ENCODE measurements around the gene SIX3.

The SIX3 gene

DNA sequence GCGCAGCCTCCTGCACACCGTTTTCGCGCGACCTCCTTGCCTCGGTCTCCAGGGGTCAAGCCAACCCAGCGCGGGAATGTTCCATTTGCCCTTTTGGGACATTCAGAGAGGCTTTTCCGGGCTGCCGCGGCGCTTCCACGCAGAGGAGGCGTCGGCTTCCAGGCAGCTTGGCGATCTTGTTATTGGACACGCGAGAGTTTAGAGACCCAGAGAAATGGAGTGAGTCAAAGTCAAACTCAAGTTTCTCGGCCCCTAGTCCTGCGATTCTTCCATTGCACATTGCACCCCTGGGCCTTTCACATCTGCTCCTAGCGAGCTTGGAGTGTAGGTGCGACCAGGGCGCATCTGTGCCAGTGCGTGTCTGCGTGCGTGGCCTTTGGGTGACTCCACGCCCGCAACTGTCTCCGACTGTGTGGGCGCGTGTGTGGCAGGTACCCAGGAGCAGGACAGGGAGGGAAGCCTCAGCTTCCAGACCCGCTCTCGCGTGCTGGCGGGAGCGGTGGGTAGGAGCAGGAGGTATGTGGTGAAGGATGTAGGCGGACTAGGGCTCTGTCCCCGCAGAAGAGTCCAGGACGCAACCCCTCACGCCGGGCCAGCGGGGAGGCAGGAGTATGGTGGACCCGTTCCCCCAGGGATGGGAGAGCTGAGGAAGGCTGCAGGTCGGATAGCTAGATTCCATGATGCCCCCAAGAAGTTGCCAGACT, 13.5 kb downstream of the SIX3 start:
- FAIRE-seq (no peak), DNase-seq (ENCODE audit: insufficient read length, low spot score) (no peak)

DNA sequence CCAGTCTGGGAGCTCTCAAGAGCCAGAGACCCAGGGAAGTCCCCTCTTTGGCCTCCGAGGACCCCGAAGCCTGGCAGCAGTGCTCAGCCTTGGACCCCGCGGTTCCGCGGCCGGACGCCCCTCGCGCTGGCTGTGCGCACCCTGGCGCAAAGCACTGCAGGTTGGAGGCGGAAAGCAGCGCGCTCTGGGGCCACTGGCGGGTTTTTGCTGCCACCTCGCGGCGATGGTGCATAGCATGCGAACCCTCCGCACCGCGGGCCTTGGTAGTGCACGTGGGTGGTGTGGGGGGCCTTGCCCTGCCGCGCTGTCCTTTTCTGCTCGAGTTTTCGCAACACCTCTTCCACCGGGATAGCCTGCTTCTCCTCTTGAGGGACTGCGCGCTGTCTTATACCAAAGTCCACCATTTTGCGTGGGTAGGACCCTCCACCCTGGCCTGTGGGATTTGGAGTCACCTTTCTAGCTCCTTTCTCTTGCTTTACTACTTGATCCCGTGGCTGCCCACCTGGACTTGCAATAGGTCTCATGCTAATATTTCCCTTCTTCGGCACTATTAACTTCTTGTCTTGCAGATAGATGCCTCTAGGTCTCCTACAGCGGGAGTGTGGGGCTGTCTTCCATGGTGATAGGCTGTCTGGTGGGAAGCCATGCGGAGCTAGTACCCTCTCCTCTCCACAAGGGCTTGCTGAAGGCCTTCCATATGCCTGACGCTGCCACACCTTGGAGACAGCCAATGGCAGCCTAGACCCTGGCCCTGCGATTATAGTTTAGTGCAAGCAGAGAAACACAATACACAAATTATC, 14.3 kb downstream of the SIX3 start:
- peak; percentile 66 for FAIRE-seq
- peak; percentile 82 for DNase-seq (ENCODE audit: insufficient read length, low spot score)

DNA sequence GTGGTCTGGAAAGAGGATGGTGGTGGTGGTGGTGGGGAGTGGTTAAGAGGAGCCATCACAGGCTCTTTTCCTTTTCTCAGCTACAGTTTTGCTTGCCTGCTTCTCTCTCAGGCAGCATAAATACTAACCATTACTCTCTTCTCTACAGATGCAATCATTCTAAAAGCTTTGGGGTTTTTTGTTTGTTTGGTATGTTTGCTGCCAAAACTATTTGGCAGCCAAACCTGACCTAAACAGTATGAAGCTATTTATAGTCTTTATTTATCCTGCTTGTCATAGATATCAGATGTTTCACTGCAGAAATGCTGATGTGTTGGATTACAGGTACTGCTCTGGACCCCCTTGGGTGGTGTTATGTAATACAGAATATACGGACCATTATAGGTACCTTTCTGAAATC, 15.3 kb downstream of the SIX3 start:
- FAIRE-seq (no peak), DNase-seq (ENCODE audit: insufficient read length, low spot score) (no peak)

DNA sequence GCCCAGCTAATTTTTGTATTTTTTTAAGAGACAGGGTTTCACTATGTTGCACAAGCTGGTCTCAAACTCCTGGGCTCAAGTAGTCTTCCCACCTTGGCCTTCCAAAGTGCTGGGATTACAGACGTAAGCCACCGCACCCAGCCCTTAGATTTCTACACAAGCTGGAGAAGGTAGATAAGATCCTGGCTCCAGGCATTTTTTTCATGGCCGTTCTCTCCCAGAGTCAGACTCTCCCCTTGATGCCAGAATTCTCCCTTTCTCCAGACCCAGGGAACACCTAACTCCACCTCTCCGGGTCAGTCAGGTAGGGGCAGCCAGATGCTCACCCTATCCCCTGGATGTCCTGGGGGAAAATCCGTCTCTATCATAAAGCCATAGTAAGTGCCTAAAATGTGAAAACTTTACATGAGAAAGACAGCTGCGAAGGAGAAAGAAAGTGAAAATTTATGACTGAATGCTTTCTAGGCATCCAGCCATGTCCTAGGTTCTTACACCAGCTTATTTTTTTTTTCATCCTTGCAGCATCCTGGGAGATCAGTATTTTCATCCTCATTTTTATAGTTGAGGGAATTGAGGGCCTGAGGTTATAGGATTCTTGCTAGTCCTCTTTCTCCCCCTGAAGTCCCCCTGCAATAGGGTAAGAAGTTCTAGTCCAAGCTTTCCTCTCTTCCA, 16.3 kb downstream of the SIX3 start:
- DNase-seq (ENCODE audit: insufficient read length, low spot score) (no peak), FAIRE-seq (no peak)

DNA sequence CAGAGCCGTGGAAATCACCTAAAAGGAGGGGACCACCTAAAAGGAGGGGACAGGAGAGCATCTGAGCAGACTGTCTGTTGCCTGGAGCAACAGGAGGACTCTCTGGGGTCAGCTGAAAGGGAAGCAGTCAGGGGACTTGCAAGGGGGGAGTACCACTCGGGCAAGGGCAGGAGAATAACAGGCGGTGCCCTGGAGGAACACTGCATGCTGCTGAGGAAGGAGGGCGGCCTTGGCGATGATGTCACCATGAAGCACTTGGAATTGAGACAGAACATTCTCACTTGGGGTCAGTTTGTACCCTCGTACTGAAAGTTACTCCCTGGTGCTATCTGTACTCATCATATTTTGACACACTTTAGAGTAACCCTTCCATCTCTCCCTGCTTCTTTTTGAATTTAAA, 18.4 kb downstream of the SIX3 start:
- no peak for FAIRE-seq
- no peak for DNase-seq (ENCODE audit: insufficient read length, low spot score)

DNA sequence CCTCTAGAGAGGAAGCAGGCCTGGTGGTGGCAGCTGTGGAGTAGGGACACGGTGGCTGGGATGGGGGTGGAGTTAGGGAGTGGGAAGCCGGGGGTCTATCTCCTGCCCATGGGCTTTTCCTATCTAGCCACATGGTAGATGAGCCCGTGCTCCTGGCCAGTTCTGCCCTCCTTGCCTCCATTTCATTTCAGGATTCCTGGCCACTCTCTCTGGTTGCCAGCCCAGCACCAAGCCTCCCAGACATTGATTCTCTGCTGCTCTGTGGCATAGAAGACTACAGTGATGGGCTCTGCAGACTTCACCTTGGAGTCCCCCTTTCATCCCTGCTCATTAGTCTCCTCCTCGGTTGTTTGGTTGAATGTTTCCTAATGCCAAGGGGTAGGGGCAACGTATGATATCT, 19.4 kb downstream of the SIX3 start:
- DNase-seq (ENCODE audit: insufficient read length, low spot score) (no peak), FAIRE-seq (no peak)

DNA sequence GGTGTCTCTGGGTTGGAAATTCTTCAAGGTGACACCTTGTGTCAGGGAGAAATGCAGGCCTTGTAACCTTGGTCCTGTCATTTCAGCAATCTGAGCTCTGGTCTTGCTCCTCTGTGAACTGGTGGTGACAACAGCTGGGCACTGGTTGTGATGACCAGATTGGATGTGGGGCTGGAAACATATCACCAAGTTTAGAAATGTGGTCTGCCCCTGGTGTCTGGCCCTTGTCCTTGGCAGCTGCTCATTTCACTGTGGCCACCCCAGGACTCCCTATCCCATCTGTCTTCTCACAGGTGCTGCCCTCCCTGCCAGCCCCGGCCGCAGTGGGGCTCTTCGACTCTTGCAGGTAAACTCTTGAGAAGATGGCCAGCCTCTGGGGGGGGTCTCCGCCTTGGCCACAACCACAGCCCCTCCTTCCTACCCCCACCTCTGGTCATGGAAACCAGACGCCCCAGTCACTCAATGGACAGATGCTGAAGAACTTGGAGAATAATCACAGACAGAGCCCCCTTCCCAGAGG, 20.7 kb downstream of the SIX3 start:
- DNase-seq (ENCODE audit: insufficient read length, low spot score): no peak
- FAIRE-seq: no peak

DNA sequence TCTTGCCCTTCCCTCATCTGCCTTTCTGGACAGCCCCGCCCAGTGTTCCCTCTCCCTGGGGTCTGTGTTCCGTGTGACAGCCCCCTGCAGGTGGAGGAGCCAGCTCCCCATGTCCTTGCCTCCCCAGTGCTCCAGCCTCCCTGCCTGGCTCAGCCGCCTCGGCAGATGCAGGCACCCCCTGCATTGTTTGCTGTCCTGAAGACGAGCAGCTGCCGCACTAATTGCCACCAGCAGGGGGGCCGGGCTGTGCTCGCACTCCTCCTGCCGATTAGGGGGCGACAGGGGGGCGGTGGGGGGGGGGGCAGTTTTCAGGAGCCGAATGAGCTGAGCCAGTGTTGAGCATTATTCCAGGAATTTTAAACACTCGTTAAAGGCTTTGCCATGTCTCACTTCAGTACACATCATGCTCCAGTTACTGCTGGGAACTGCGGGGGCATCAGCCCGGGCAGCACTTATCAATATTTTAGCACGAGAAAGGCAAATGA, 23.3 kb downstream of the SIX3 start:
- DNase-seq (ENCODE audit: insufficient read length, low spot score): no peak
- FAIRE-seq: no peak

DNA sequence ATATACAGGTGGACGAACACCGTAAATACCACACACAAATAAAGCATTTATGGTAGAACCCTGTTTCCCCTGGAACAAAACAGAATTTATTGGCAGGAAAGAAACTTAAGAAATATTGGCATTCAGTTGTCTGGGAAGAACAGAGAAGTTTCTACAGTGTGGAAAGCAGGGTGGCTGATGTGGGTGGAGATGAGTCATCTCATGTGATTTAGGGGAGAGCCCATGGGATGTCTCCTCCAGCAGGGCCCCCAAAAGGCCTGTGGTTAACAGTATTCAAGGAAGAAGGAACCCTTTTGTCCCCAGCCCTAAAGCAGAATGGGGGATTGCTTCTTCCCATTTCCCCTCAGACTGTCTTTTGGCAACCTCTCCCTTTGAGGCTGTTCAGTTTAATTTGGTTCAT, 24.2 kb downstream of the SIX3 start:
- FAIRE-seq (no peak), DNase-seq (ENCODE audit: insufficient read length, low spot score) (no peak)

DNA sequence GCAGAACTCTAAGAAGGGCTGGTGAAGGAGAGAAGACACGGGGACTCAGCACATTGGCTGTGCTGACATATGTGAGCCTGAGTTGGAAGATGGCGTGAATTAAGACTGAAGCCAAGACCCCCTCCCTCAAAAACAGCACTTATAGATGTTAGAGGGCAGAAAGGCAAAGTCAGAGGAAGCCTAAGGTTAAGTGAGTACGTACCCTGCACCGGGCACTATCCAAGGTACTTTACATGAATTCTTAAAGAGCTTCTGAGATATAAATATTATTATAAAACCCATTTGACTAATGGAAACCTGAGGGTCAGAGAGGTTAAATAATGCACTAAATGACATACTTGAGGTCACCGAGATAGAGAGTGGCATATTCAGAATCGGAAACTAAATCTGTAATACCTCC, 25.6 kb downstream of the SIX3 start:
- FAIRE-seq (no peak), DNase-seq (ENCODE audit: insufficient read length, low spot score) (no peak)

DNA sequence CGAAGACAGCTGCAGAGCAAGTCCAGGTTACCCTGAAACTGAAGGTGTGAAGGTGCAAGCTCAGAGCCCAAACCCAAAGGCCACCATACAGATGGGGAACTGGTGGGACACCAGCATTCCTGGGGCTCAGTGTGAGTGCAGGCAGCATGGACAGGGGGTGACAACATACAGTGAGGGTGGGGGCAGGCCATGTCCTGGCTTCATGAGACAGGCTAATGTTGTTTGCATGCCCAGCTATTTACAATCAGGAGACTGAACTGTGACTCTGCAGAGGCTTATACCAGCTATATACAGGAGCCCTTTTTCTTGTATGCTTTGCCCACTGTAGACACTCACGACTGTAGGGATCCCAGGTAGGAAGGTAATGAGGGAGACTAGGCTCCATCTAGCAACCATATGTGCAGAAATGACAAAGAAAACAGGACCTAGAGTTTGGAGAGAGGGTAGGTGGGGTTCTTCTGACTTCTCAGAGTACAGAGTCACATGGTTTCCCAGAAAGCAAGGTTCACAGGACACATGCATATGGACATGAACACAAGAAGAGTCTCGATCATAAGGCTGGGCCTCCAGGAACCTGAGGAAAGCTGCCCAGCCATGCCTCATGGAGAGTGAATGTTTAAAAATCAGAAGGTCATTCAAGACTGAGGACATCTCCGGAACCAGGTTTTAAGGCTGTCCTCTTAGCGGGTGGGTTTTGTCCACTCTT, 26.4 kb downstream of the SIX3 start:
- DNase-seq (ENCODE audit: insufficient read length, low spot score) (no peak), FAIRE-seq (no peak)

DNA sequence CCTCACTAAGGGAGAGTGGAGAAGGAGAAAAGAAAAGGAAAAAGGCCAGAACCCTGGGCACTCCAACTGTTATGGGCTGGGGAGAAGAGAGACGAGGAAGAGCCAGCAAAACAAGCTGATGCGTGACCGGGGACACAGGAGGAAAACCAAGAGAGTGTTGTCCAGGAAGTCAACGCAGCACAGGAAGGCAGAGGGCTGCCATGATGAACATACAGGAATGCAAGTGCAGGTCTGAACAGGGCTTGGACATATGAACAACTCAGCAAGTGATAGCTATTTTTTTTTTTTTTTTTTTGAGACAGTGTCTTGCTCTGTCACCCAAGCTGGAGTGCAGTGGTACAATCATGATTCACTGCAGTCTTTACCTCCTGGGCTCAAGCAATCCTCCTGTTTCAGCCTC, 28.4 kb downstream of the SIX3 start:
- DNase-seq (ENCODE audit: insufficient read length, low spot score) (no peak), FAIRE-seq (no peak)

DNA sequence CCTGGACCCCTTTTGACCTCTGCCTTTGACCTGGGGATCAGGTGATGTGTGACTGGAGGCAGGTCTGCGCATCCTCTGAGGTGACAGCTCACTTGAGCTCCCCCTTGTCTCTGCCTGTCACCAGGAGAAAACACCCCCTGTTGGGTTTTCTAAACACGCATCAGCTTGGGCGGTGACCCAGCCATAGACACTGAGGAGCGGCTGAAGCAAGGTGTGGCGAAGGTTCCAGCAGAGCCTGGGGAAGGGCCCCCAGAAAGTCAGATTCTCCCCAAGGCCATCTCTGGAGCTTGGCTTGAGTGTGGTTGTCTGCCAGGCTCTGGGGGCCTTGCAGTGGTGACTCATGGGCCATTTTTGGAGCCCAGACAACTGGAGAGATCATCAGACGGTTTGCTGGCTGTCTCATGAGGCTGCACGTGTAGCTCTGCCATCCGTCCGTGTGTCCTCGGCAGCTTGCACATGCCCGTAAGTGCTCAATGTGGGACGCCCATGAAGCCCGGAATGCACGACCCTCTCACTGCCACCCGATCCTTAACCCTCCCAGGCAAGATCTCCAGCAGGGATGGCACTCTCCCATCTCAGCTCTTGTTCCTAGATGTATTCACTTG, 29.4 kb downstream of the SIX3 start:
- FAIRE-seq (no peak), DNase-seq (ENCODE audit: insufficient read length, low spot score) (no peak)

DNA sequence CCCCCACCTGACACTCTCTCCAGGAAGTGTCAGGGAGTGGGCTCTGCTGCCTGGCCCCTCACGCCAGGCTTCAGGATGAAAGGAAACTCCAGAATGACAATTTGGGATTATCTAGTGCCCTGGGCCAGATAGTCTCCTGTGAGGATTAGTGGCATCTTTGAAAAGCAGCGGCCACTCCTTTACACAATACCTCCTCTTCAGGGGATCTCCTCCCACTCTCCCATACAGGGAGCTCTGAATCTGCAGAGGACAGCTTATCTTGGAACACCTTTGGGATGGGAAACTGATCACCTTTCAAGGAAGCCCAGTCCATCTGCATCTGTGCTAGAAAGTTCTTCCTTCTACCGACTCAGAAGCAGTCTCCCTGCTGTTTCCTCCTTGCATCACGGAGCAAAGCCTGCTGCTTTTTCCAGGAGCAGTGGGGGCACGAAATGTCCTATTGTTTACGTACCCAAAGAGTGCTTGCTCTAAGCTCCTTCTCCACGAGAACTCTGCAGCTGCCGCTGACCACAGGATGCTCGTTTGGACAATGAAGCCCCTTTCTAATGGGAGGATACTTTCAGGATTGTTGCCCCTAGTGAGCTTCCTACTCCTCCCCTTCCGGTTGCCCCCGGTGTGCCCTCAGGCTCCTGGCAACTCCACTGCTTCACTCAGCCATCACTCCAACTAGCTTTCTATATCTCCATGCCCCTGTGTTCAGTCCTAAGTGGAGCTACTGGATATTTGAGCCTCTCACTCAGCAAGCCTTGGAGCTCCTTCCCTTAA, 31.5 kb downstream of the SIX3 start:
- FAIRE-seq: no peak
- no peak for DNase-seq (ENCODE audit: insufficient read length, low spot score)

DNA sequence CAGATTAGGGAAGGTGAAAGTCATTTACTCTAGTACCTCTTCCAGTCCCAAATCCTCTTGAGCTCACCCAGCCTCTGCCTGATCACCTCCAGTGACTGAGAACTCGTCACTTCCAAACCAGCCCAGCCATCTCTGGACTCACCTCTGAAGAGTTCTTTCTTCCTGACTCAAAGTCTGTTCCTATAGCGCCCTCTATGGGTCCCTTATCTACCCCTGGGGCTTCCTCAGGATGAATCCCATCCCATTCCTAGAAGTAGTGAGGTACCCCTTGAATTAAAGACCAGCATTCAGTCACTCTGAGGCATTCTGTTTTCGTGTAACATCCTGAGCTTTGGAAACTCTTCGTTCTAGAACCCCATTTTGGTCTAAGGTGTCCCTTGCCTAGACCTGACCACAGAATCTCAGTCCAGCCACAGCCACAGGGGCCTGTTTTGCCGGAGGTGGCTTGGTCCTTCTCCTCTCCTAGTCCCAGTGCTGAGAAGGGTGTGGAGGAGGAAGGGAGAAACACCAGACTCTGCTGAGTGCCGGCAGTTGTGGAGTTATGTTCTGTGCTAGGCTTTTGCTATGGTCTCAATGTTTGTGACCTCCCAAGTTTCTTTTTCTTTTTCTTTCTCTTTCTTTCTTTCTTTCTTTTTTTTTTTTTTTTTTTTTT, 32.7 kb downstream of the SIX3 start:
- DNase-seq (ENCODE audit: insufficient read length, low spot score): no peak
- FAIRE-seq: no peak

DNA sequence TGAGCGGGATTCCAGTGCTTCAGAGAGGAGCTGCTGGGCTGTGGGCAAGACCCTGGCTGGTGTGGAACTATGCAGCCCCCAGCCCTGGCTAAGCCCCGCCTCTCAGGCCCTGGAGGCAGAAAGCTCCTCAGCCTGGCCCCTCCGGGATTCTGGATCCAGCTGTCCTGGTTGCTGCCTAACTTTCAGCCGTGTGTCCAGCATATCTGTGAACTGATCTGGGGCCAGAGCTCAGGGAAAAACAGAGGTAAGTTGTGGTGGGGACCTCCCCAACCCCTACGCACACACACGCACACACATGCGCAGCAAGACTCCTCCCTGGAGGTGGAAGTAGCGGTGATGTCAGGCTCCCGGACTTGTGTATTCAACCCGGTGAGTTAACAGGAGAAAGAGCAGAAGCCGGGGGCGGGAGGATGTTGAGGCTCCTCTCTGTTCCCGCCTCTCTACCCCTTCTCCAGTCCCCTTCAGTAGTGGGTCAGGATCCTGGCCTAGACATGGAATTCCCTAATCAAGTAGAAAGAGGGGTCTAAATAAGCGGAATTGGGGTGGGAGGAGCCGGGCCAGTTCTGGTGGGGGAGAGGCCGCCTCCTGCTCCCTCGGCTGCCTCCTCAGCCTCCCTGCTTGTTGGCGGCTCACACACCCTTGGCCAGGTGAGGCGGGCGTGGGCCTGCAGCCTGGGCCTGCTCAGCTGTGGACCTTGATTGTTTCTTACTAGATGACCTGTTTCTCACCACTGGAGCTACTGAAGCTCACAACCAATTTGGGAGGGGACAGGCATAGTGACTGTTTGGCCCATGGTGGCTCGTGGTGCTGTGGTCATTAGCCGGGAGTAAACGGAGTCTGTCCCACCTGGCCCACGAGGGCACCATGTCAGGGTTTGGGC, 34.3 kb downstream of the SIX3 start:
- no peak for DNase-seq (ENCODE audit: insufficient read length, low spot score)
- FAIRE-seq: no peak

DNA sequence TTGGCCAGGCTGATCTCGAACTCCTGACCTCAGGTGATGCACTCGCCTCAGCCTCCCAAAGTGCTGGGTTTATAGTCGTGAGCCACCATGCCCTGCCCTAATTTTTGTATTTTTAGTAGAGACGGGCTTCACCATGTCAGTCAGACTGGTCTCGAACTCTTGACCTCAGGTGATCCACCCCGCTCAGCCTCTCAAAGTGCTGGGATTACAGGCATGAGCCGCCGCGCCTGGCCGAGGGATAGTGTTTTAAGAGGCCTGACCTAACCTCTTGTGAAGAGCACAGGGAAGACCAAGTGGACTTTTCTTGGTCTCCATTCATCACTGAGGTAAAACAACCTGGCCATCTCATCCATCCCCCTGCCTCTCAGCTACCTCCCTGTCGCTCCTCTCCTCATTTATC, 38.1 kb downstream of the SIX3 start:
- FAIRE-seq (no peak), DNase-seq (ENCODE audit: insufficient read length, low spot score) (no peak)

Measured in GM19239 (cell line).